Subcutaneous abdominal adipose tissue (tissue), 5 donors: Measurements from ENCODE around the gene CD3G.
A peak's percentile ranks its signal among the peaks of the same experiment; 100 is the strongest.

Experiments used
- H3K27ac ChIP-seq: one replicate; pipeline ENCODE4 v1.7.0; 2013; ENCODE audit warnings: low read depth, mild to moderate bottlenecking, inconsistent platforms, low read length, moderate library complexity
- H3K27me3 ChIP-seq, 5 donors: one replicate each; pipeline ENCODE4 v1.7.0; 2013; ENCODE audit warnings: low read length in 5 of 5, inconsistent platforms in 1 of 5; ENCODE audit not compliant: control insufficient read depth in 5 of 5, insufficient read depth in 4 of 5
- H3K36me3 ChIP-seq, 5 donors: one replicate each; pipeline ENCODE4 v1.7.0; 2013; ENCODE audit warnings: low read length in 5 of 5; ENCODE audit not compliant: control insufficient read depth in 5 of 5, insufficient read depth in 5 of 5
- H3K4me1 ChIP-seq, 5 donors: one replicate each; pipeline ENCODE4 v1.7.0; 2013; ENCODE audit warnings: low read length in 5 of 5, mild to moderate bottlenecking in 3 of 5, moderate library complexity in 1 of 5; ENCODE audit not compliant: control insufficient read depth in 5 of 5, insufficient read depth in 5 of 5
- H3K4me3 ChIP-seq, 5 donors: one replicate each; pipeline ENCODE4 v1.7.0; 2013; ENCODE audit warnings: low read length in 5 of 5, low read depth in 1 of 5
- H3K9ac ChIP-seq, 5 donors: one replicate each; pipeline ENCODE4 v1.7.0; 2013; ENCODE audit warnings: low read length in 5 of 5, mild to moderate bottlenecking in 4 of 5, moderate library complexity in 3 of 5
- H3K9me3 ChIP-seq, 5 donors: one replicate each; pipeline ENCODE4 v1.7.0; 2013; ENCODE audit warnings: low read length in 5 of 5; ENCODE audit not compliant: control insufficient read depth in 5 of 5
- donor health status: healthy.
- donor health status: healthy.
- donor health status: healthy.
- donor health status: healthy.
- donor health status: healthy.

CD3G gene

DNA sequence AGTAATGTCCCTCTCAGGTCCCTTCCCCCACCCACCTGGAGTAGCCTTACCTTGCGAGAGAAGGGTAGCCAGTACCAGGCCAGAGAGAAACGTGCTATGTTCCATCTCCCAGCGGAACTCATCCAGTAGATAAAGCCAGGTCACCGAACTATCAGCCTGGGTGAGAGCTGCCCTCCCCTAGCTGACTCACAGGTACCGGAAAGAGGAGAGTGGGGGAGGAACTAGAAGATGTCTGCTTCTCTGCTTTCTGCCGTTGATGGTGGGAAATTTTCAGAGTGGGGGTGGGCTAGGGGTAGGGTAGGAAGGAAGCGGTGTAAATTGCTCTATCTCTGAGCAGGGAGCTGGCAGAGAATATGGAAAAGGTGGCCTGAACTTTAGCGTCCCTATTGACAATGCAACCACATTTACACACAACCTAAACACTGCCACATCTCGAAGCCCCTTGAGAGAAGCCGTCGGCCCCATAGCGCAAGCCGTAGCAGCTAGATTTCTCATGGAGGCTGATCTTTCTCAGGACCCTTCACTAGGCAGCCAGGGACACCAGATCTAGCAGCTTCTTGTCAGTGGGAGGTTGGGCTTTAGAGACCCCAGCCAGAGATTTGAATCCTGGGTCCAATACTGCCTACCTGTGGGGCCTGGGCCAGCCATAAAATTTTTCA is 1.5 kb upstream of the CD3G start, which contains the start of gene CD3D:
Gene CD3D (minus strand): TSS at position 203 of the 659 bp plus-strand sequence. CDS start 98 bp downstream, at position 105.
- H3K4me1 ChIP-seq = no peaks in the 10 kb centered on the region
- H3K9me3 ChIP-seq = no peaks in the 10 kb centered on the region
- no peak within 1 kb of the TSS for H3K27ac ChIP-seq
- no peak within 1 kb of the TSS for H3K9ac ChIP-seq
- no peaks in the 10 kb centered on the region for H3K36me3 ChIP-seq
- peaks cover 0 to 9% (median 5%) of the 10 kb centered on the region in 5 donors for H3K27me3 ChIP-seq
- H3K4me3 ChIP-seq = peak within 1 kb of the TSS in 1 of 5 donors; percentile 20

DNA sequence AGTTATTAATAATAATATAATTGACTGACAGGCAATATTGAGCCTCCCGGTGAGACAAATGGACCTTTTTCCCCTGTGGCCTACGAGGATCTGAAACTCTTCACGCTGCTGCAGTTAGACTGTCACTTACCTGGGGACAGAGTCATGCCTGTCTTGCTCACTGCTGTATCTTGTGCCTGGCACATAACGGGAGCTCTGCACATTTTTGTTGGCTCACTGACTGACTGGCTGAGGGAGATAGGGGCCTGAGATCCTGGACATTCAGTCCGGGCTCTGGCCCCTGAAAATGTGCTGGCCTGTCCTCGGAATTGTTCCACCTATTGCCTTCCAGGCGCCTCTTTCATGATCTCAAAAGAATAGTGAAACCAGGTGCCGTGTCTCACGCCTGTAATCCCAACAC is 896 bp upstream of the CD3G start:
- Histone ChIP-seq H3K4me3 (no peak overlapping the region), H3K36me3 (no peaks in the 10 kb centered on the region), H3K9me3 (no peaks in the 10 kb centered on the region), H3K27me3 (peaks cover 0 to 9% (median 5%) of the 10 kb centered on the region in 5 donors), H3K4me1 (no peaks in the 10 kb centered on the region), H3K27ac (no peak overlapping the region), H3K9ac (no peak overlapping the region)

DNA sequence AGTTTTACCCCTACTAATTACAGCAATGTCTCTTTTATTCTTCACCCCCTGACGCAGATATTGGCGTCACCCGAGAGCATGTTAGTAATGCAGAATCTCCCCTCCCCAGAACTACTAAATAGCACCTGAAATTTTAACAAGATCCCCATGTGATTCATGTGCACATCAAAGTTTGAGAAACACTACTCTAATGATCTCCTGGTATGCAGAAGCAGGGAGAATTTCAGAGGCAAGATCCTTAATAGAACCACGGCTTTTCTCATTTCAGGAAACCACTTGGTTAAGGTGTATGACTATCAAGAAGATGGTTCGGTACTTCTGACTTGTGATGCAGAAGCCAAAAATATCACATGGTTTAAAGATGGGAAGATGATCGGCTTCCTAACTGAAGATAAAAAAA is 5.3 kb downstream of the CD3G start:
- Histone ChIP-seq H3K4me3 (no peak overlapping the region), H3K4me1 (peaks cover 0 to 12% (median 0%) of the 10 kb centered on the region in 5 donors), H3K9ac (no peak overlapping the region), H3K27ac (no peak overlapping the region), H3K27me3 (peaks cover 0 to 6% (median 0%) of the 10 kb centered on the region in 5 donors), H3K36me3 (no peaks in the 10 kb centered on the region), H3K9me3 (no peaks in the 10 kb centered on the region)

DNA sequence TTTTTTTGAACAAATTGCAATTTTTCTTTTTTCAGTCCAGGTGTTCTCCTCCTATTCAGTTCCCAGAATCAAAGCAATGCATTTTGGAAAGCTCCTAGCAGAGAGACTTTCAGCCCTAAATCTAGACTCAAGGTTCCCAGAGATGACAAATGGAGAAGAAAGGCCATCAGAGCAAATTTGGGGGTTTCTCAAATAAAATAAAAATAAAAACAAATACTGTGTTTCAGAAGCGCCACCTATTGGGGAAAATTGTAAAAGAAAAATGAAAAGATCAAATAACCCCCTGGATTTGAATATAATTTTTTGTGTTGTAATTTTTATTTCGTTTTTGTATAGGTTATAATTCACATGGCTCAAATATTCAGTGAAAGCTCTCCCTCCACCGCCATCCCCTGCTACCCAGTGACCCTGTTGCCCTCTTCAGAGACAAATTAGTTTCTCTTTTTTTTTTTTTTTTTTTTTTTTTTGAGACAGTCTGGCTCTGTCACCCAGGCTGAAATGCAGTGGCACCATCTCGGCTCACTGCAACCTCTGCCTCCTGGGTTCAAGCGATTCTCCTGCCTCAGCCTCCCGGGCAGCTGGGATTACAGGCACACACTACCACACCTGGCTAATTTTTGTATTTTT is 9.1 kb downstream of the CD3G start:
- Histone ChIP-seq H3K4me3 (no peak overlapping the region), H3K27me3 (peaks cover 0 to 6% (median 0%) of the 10 kb centered on the region in 5 donors), H3K9ac (no peak overlapping the region), H3K36me3 (no peaks in the 10 kb centered on the region), H3K27ac (no peak overlapping the region), H3K9me3 (no peaks in the 10 kb centered on the region), H3K4me1 (peaks cover 0 to 12% (median 0%) of the 10 kb centered on the region in 5 donors)

DNA sequence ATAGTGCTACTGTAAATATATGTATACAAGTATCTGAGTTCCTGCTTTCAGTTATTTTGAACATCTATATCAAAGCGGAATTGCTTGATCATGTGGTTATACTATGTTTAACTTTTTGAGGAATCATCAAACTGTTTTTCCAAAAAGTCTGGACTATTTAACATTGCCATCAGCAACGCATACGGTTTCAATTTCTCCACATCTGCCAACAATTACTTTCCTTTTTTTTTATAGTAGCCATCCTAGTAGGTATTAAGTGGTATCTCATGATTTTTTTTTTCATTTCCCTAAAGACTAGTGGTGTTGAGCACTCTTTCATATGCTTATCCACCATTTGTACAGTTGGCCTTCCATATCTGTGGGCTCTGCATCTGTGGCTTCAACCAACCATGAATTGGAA is 13.9 kb downstream of the CD3G start:
- Histone ChIP-seq H3K27ac (no peak overlapping the region), H3K4me3 (no peak overlapping the region), H3K27me3 (no peaks in the 10 kb centered on the region), H3K9ac (no peak overlapping the region), H3K36me3 (peaks cover 0 to 2% (median 0%) of the 10 kb centered on the region in 5 donors), H3K9me3 (no peaks in the 10 kb centered on the region), H3K4me1 (peaks cover 0 to 25% (median 19%) of the 10 kb centered on the region in 5 donors)

DNA sequence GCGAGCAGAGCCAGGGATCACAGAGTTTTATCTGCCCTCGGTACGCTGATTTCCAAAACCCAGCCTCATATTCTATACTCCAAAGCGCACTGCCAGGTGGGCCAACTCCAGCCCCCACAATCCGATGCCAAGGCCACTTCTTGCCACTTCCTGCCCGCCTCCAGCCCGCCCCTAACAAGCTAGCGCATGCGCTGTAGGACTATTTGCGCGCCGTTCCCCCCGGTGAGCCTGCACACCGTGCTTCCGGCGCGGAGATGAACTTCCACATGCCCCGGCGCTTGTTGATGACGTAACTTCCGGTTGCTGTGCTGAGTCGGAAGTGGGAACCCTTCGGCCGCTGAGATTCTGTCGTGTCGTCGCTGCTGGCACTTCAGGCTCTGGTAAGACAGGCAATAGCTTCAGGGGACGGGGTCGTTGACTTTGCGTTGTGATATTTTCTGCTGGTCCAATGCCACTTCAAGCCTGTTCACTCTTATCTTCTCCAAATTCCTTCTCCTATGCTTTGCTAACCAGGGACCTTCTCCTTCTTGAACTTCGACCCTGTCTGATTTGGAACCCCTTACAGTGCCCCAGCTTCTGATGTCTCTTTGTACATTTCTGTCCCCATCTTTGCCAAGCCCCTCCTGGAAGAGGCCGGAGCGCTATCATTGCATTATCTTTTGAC is 15.3 kb downstream of the CD3G start, which contains the start of gene UBE4A:
Gene UBE4A (plus strand): TSS at position 306 of the 664 bp plus-strand sequence. CDS start 5,481 bp downstream, outside the sequence.
- H3K4me3 ChIP-seq = peak within 1 kb of the TSS; percentile 83 to 100 (median 97)
- H3K36me3 ChIP-seq = peaks cover 0 to 2% (median 0%) of the 10 kb centered on the region in 5 donors
- no peaks in the 10 kb centered on the region for H3K27me3 ChIP-seq
- peak within 1 kb of the TSS; percentile 40 to 99 (median 98) for H3K9ac ChIP-seq
- peak within 1 kb of the TSS; percentile 52 for H3K27ac ChIP-seq
- no peaks in the 10 kb centered on the region for H3K9me3 ChIP-seq
- peaks cover 0 to 25% (median 19%) of the 10 kb centered on the region in 5 donors for H3K4me1 ChIP-seq

DNA sequence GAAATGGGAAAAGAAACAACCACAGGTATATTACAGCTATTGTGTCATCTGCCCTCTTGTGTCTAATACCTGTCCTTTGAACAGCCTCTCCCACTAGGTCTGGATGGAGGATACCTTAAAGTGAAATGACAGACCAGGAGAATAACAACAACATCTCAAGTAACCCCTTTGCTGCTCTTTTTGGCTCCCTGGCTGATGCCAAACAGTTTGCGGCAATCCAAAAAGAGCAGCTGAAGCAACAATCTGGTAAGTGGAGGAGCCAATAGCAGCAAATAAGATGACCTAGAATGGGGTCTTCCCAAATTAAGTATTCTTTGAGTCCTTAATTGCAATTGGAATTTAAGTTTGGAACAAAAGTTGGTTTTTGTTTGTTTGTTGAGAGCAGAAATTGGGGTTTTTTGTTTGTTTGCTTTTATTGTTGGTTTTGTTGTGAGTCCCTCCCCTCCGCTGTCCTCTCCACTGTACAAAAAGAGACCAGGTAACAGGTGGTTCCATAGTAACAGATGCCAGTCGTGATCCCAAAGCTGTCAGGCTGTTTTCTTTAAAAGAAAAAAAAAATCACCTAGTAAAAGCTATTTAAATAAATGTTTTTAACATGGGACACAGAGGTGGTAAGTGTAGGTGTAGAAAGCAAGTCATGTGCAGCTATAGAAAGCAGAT is 20.9 kb downstream of the CD3G start:
- Histone ChIP-seq H3K4me1 (peaks cover 0 to 16% (median 11%) of the 10 kb centered on the region in 5 donors), H3K4me3 (no peak overlapping the region), H3K27me3 (no peaks in the 10 kb centered on the region), H3K9me3 (no peaks in the 10 kb centered on the region), H3K9ac (no peak overlapping the region), H3K27ac (no peak overlapping the region), H3K36me3 (peaks cover 32 to 45% (median 37%) of the 10 kb centered on the region in 5 donors)

DNA sequence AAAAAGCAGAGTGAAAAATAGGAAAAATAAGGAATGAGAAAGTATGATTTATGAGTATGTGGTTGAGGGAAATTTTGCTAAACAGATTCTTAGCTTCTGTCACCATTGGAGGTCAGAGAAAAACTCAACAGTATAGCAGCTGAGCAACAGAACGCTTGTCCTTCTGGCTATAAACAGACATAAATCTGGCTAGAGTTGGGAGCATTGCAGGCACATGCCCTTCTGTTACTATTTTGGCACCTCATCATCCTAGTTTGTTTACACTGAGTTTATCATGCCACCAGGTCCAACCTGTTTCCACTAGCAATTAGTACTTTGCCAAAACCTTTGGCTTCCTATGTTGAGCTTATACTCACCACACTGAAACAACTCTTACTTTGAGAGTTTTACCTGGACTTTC is 22.1 kb downstream of the CD3G start:
- Histone ChIP-seq H3K9ac (no peak overlapping the region), H3K27ac (no peak overlapping the region), H3K36me3 (peaks cover 37 to 57% (median 49%) of the 10 kb centered on the region in 5 donors), H3K27me3 (no peaks in the 10 kb centered on the region), H3K4me1 (peaks cover 0 to 5% (median 0%) of the 10 kb centered on the region in 5 donors), H3K9me3 (no peaks in the 10 kb centered on the region), H3K4me3 (no peak overlapping the region)

DNA sequence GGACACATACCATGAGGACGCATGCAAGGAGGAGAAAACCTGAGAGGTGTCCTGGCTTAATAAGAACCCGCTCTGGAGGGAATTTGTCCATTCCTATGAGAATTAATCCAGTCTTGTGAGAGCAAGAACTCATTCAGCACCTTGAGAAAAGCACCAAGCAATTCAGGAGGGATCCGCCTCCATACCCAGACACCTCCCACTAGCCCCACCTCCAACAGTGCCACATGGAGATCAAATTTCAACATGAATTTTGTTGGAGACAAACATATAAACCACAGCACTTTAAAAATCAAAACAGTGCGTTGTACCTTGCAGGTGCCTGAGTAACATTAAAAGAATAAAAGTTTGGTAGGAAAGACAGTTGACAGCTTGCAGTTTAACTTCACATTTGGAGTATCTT is 26.6 kb downstream of the CD3G start:
- H3K9ac ChIP-seq = no peak overlapping the region
- H3K4me1 ChIP-seq = peaks cover 0 to 10% (median 4%) of the 10 kb centered on the region in 5 donors
- peaks cover 46 to 87% (median 76%) of the 10 kb centered on the region in 5 donors for H3K36me3 ChIP-seq
- no peaks in the 10 kb centered on the region for H3K27me3 ChIP-seq
- H3K4me3 ChIP-seq = no peak overlapping the region
- no peaks in the 10 kb centered on the region for H3K9me3 ChIP-seq
- H3K27ac ChIP-seq = no peak overlapping the region
